Esophagus squamous epithelium (tissue), 4 donors: ENCODE data around the gene SRMS.

Source experiments
- CTCF ChIP-seq, 6 experiments: fragments of 450-650 bp in 4 of 6; fragments of 200-600 bp in 2 of 6; sonication (generic) in 2 of 6; IDR thresholded peaks; one replicate each; pipeline ENCODE4 v1.5.1; 2016 to 2019; ENCODE audit warnings: antibody characterized with exemption in 6 of 6, mild to moderate bottlenecking in 4 of 6, moderate library complexity in 4 of 6
- POLR2A ChIP-seq, 4 donors: fragments of 450-650 bp; IDR thresholded peaks; one replicate each; pipeline ENCODE4 v1.6.1; 2017; ENCODE audit warnings: antibody characterized with exemption in 4 of 4, mild to moderate bottlenecking in 4 of 4, moderate library complexity in 3 of 4

GRCh38 chr20:63536241-63536977, 11.1 kb downstream of the SRMS start:
- TF ChIP-seq CTCF (IDR thresholded peaks at IDR 0.05), result no peak
- TF ChIP-seq POLR2A (IDR thresholded peaks at IDR 0.05), result no peak
